GM19372 (cell line): Measurements from ENCODE around the gene KCNK10.

Source experiments
- ATAC-seq: cut with Tn5 transposase; IDR thresholded peaks from one replicate; pipeline ENCODE4 v1.9.1; 2021; ENCODE audit warnings: mild to moderate bottlenecking, low read depth, moderate library complexity; ENCODE audit not compliant: unreplicated experiment

KCNK10 gene

DNA sequence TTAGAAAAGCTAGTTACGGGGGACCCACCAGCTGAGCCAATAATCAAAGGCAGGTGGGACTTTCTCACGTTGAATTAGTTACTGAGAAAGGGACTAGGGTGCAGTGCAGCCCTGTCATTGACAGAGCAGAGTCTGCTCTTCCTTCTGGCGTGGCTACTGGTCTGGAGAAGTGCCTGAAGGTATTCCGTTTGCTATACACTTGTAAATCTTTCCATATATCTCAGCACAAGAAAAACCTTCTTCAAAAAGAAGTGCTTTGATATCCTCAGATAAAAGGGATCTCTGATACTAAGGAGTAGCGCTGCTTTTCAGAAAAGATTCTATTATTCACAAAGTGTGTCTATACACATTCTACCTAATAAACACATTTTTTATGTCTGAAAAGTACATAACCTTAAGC lies 91.5 kb downstream of the KCNK10 start:
- ATAC-seq, result no peak

DNA sequence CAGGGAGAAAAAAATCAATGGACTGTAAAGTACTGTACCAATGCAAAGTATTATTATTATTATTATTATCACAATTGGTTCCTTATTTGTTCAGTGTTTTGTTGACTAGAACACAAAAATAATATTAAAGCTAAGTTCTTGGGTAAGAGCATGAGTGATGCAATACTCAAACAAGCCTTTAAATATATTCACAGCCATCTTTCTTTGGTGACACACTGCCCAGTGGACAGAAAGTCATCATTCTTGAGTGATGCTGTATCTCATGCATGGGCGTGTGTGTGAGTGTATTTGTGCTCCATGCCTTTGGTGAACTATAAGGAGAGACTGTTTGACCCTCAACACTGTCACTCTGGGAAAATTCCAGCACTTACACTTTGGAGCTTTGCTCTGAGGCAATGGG lies 93.6 kb downstream of the KCNK10 start:
- no peak for ATAC-seq

DNA sequence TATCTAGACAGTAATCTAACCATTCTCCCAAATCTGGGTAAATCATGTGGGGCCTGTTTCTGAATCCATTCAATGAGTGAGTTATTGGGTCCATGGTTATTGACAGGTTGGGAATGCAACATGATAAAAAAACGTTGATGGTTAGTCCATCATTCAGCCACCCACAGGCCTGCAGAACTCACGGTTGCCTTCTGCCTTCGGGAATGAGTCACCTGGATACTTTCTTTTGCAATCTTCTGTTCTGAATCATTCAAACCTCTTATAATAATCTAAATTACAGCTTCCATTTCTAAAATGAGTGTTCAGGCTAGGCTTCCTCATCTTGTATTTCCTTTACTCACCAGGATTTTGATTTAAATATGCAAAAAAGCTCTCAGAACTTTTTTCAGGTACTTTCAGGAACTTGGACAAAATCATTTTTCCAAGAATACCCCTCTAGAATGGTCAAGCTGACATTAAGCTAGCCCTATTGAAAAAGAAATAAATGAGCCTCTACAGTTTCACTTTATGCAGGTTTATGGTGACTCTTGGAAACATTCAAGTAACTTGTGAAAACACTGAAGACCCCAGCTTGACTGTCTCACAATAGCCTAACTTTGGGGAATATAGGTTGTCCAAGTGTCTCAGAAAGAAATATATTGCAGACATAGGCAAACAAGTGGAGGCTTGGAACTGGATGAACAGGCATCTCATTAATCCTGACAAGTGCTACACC lies 94.4 kb downstream of the KCNK10 start:
- no peak for ATAC-seq

DNA sequence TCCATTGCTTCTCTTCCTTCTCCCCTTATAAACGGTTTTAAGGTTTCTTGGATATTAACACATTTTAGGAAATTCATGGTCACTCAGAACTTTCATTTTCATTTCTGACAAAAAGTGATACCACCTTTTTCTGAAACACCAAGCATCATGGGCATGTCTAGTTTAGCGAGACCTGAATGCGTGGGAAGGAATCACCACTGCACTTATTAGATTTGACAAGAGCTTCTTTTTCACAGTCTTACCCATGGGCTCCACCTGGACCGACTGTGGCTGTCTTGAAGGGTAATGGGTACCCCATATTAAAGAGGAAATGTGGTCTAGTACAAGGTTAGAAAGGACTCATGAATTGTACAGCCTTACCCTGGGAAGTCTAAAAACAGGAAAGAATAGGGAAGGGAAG lies 95.4 kb downstream of the KCNK10 start:
- ATAC-seq, result no peak

DNA sequence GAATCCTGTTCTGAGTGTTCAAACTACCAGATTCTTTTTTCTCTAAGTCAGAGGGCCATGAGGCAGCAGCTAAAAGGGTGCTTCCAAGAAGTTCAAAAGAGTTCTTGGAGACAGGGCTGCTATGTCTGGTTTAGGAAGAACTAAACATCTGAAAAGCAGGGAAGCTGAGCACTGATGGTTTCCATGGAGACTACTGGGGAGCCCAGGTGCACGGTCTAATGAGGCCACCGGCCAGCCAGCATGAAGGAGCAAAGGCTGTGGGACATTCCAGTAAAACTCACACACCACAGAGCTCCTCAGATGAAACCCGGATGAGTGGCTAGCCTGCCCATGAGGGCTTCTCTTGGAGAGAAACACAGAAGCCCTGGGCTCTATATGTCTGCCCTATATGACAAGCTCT lies 97.3 kb downstream of the KCNK10 start:
- no peak for ATAC-seq

DNA sequence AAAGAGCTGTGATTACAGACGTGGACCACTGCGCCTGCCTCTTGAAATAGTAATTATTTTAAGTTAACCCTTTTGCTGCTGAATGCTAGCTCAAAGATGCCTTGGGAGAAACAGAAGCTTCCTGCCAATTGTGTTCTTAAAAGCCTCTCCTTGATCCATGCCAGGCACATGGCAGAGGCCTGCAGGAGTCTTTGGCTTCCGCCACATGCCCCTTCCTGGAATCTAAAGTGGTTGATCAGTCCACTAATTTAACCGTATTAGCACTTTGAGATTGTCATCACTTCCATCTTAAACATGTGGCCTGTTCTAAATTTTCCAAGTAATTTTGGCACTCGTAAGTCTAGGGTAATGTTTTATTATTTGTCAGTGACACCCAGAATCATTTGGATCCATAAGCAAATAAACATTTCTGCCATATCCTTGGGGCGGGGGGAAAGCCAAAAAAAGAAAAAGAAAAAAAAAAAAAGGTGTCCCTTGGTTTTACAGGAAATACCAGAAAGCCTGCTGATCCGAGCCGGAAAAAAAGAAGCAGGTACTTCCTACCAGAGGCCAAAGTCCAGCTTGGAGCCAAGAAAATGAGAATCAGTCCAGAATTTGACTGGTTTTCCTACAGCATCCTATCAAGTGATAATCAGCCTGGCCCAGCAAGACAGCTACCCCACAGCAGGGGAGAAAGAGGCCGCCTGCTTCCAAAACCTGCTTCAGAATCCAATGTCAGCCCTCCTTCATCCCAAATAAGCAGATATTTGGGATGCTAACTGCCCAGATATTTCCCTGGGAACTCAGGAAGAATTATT lies 104.8 kb downstream of the KCNK10 start:
- no peak for ATAC-seq

DNA sequence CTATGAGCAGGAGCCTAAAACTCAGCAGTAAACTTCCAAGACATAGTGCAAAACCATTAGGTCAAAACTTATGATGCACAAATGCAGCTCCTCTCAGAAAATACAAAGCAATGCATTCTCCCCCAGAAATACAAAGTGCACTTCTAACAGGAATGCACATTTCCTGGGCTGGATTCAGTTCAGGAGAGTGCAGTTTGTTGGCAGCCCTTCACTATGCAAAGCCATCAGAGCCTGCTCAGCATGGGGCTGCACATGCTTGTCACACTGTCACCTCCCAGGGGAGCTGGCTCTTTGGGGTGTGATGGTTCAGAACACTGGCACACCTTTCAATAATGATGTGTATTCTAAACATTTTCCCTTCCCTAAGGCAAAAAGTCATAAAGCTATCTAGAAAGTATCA lies 110.4 kb downstream of the KCNK10 start:
- no peak for ATAC-seq

DNA sequence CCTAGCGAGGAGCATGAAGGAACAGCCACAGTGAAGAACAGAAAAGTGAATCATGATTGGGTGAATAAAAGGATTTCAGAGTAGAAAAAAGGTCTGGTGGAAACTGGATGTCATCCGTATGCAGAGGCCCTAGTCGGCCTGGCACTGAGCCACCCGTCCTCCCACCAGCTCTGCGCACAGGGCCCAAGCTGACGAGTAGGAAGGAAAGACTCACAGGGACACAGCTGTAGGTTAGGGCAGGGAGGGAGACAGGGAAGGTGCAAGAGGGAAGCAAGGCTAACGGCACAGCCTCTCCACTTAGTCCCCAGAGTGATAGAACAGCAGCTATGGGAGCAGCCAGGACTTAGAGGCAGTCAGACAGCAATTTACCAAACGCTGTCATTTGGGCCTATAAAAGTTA lies 112.6 kb downstream of the KCNK10 start:
- no peak for ATAC-seq

DNA sequence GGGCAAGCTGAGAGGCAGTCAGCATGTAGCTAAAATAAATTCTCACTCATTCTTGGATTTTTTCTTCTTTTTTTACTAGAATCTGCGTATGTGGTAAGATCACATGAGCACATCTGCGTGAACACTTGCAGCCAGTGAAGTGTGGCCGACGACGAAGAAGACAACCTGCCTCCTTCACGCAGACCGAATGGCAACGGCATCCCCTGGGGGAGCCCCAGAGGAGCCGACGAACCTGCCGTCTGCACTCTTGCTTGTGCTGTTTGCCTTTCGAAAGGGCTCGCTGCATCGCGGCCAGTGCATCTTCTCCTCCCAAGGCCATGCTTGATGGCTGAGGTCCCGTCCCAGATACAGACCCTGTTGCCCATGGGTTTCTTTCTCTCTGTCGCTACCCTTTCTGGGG lies 113.8 kb downstream of the KCNK10 start:
- ATAC-seq, result no peak

DNA sequence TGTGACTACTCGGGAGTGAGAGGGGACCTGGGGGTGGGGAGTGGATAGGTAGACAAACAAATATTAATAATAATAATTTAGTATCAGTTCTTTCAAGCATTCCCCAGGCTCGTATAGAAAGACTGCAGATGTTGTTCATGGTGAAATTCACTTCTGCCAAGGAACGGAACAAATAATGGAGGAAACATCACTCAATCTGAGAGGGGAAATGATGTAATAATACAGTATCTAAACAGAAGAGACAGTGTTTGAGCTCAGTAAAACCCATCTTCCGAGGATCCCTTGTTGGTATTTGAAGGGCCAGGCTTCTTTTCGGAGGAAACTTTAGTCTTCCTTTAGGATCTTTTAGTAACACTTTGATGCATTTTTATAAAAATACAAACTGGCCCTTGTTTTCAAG lies 114.2 kb downstream of the KCNK10 start:
- ATAC-seq, result no peak

DNA sequence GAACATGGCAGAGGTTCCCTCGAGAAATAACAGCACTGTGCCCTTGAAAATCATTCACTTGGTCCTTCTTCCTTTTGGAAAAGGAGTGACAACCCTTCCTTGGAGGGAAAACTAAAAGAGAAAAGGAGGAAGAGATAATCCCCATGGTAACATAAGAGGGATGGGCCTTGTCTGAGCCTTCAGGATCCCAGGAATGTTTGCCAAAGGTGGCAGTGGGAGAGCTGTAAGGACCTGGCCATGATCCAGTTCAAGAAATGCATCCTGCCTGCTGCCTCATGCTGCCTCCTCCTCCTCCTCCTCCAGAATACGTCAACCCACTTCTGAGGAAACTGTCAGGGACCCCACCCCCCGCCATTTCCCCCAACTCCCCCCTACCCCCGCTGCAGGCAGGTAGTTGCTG lies 118.8 kb downstream of the KCNK10 start:
- no peak for ATAC-seq

DNA sequence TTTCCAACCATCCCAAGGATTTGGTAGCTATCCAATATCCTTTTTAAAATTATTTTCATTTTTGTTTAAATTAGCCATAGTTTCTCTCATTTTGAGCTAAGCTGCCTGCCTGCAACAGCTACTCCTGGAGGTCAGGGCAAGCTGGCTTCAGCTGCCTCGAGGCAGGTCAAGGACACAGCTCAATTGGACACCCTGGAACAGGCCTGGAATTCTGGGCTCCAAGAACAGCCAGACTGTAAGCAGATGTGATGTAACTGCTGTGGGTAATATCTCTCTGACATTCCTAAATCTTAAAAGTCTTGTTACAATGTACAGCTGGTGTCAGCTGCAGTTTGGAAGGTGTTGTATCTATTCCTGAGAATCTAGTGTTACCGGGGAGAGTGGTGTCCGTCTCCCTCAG lies 119.8 kb downstream of the KCNK10 start:
- ATAC-seq, result no peak

DNA sequence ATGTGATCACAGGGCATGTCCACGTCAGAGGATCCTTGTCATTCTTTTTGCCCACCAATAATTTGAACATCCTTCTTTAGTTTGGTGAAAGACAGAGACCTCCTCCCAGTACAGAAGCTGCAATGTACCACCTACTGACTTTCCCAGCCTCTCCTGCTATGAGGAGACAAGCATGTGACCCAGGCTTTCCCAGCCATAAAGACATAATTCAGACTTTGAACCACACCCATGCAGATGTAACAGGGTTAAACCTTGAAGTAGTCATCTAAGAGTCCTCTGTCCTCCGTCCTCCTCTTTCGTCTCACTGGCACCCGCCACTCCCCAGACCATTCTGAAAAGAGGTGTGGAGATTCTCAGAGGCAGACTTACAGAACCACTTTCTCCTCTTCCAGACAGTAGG lies 120.8 kb downstream of the KCNK10 start:
- ATAC-seq, result no peak

DNA sequence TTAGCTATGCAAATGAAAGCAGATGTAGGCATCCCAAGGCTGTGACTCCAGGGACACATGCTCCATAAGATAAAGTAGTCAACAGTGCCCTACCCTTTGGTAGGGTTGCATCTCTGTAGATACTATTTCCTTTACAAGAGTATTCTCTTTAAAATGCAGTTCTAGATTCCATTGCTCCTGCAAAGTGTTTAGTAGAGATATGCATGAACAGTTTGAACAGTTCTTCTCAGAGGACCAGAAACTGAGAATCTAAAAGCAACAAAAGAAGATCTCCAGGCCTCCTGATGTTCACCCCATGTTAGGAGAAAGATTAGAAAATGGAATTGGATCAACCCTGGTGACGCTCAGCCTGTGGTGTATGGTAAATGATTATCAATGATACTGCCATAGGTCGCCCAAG lies 121.2 kb downstream of the KCNK10 start:
- ATAC-seq, result no peak

DNA sequence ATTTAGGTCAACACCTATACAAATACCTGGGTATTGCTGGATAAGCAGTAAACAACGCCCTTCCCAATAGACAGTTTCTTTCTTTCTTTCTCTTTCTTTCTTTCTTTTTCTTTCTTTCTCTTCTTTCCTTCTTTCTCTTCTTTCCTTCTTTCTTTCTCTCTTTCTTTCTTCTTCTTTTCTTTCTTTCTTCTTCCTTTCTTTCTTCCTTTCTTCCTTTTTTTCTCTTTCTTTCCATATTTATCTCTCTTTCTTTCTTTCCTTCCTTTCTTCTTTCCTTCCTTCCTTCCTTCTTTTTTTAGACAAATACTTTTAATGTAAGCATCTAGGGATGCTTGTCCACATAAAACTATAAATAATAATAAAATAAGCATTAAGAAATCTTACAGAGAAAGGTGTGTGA lies 123.2 kb downstream of the KCNK10 start:
- ATAC-seq, result no peak

DNA sequence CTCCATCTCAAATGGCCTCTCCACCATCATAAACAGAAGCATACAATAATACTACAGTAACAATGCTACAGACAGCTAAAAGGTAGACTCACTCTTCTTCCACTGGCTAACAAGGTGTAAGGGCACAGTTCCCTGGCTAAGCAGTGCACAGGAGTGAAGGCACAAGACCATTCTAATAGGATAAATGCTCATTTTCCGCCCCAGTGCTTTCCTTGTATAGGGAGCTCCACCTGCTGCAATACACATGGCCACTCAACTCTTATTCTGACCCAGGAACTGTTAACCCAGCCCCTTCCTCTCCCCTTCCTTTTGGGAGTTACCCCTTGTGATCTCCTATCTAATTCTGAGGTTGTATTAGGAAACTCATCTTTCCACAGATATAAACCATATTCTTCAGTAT lies 124.6 kb downstream of the KCNK10 start:
- no peak for ATAC-seq

DNA sequence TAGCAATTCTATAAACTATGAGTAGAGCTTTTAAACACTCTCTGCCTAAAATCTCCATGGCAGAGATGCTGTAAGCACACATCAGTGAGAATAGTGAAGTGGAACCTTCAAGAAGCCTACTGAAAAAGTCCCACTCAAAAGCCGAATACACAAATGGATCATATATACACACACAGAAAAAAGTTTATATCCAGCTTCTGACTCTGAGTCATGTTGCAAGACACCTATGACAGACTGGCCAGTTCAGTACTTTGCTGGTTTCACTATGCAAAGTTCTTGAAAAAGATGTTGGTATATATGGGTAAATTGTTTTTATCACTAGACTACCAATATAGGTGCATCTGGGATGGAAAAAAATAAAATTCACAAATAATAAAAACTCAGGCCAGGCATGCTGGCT lies 126.1 kb downstream of the KCNK10 start:
- ATAC-seq, result no peak

DNA sequence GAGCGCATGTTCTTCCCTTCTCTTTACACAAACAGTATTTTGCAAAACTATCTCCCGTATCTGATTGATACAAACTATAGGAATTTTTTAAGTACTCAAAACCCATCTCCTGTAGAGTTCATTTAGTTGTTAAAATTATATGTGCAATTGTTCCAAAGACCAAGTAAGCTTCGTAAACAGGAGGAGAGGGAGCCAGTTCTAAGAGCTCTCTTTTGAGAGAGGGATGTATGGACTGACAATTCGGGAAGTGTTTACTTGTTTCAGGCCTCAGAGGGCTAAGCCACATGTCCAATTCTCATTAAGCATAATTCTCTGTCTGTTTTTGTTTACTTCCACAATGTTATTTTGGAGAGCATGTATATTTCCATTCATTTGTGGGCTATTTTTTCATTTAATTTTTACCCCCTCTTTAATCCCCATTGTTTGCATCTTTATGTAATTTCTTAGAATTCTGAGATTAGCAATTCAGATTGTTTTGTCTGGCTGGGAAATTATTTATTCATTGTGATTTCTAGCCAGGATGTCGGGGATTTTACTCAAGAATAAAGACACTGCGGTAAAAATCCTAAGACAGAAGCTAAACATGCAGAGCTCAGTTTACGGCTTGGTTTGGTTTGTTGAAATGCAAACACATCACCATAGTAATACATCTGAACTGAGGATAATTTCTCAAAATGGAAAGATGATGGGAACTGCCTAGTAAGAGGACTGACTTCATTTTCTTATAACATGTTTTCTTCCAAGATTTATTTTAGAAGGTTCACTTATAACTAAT lies 126.8 kb downstream of the KCNK10 start:
- no peak for ATAC-seq

DNA sequence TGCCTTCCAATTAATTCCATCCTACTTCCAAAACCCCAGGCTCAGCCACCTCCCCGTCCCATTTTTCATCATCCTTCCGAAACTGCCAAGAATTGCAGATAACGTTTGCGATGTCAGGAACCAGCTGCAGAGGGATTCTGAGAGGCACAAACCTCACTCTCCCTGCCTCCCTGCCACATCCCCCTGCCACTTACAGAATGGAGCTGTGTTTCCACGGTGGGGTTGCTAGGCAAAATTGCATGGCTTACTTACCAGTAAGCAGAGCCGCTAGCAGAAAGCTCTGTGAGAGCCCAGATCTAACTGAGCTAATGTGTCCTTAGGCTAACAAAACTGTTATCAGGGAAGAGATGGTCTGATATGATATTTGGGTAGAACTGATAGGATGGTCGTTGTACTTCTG lies 127.4 kb downstream of the KCNK10 start:
- ATAC-seq, result no peak

DNA sequence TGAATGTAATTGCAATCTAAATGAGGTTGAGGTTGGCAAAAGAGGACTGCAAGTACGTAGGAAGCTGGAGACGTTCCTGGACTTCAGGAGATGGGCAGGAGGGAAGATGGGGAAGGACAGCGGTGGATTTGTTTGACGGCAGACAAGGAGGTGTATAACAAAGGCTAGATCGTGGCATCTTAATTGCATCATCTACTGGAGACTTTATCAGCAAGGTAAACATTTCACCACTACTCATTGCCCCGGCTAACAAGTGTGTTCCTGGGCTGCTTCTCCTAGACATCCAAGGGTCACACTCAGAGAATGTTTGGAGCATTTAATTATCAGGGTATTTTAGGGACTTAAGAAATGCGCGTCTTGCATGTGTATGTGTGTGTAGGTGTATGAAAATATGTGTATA lies 128.5 kb downstream of the KCNK10 start:
- no peak for ATAC-seq

DNA sequence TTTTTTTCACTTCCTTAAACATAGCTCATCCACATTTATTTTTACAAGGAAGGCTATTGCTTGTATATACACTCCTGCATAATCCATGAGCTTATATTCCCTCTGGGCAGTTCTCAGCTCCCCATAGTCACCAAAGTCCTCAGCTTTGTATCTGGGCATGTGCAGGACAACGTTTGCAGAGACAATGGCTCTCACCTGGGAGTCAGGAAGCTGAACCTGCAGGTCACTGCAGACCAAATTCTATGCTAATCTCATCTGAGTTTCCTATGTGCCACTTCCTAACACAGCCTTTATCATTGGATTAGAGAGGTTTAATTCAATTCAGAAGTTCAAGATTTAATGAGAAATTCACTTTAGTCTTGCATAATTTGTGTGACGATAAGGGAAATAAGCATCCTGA lies 131.5 kb downstream of the KCNK10 start:
- no peak for ATAC-seq
